ENCODE results near the gene RPL34. TPM values are rescaled to one million over a fixed set of nuclear protein-coding genes. Genes with fewer than 3 reads are reported as not detected.
"Not testable (repeated sequence)": the region's sequence is repeated elsewhere in the genome, so short reads cannot be mapped to it uniquely, and the experiment has no call there.

Gene RPL34
- 569 and 817 TPM in 2 replicates for total RNA-seq

DNA sequence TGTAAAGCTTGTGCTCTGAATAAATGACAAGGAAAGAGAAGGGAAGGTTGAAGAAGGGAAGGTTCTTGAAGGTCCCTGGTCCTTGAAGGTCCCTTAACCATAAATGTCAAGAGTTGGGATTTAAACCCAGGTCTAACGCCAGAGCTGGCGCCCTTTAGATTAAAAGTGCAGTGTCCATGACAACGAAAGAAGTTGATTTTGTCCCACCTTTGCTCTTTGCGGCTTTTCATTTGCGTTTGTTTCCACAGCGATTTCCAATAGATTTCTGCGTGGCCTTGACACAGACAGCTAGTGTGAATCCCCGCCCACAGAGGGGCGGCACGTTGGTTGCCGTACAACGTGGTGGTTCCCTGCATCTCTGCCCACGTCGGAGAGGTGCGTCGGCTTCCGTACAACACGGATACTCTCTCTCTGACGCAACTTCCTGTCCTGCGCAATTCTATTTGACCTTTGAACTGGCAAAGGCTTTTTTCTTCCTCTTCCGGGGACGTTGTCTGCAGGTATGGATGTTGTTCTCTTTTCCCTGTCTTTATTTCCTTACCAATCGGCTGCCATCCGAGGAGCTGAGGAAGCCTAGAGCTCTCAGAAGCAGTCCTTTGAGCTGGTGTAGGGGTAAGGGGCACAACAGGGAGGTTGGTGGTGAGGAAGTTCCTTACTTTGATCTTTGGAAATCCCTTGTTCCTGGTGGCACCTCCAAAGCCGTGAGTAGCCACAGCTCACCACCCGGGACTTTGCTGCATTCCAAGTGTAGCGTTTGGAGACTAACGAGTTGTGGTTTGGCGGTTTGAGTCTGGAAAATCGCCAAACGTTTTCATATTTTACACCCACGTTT lies at the start of gene RPL34:
Gene RPL34, plus strand, starts transcription at position 476 of the 832 bp plus-strand sequence. CDS start 1,384 bp downstream, outside the sequence.
- peak; percentile 99 for DNase-seq (ENCODE audit: low read depth)

DNA sequence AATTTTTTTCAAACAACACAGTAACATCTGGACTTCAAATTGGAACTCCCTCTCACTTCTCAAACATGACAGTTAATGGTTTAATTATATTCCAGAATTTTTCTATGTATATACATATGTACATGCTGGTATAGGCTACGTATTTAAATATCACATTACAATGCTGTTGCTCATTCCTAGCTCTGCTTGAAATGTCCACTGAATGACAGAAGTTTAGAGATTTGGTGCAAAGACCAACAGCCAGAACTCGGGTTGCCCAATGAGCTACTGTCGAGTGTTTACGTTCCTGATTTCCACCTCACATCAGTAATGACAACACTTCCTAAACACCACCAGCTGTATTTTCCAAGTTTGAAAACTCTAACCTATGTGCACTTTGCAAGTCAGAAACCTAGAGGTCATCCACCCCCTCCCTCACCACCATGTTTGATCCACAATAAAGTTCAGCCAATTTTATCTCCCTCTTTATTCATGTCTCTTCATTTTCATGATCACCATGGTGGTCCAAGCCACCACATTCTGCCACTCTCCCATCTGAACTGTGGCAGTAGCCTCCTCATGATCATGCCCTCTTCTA lies 49.3 kb upstream of the RPL34 start:
- DNase-seq (ENCODE audit: low read depth), result no peak

GRCh38 chr4:108574402-108574801 lies 46.0 kb upstream of the RPL34 start:
- no peak for DNase-seq (ENCODE audit: low read depth)

DNA sequence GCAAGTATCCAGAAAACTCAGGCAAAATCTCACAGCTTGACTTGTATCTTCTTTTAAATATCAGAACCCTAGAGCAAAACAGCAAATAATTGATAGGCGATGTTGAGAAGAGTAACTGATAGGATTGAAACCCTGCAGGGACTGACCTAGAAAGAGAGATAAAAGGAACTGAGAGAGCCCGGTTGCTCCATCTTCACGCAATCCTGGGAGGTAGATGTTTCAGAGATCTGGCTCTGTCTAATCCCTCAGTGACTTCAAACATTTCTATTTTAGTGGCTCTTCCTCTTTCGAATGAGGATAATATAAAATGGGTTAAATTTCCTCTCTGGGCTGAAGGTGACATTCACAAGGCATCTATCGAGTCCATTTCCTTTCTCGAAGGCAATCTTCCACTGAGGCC lies 39.3 kb upstream of the RPL34 start:
- DNase-seq (ENCODE audit: low read depth), result no peak

DNA sequence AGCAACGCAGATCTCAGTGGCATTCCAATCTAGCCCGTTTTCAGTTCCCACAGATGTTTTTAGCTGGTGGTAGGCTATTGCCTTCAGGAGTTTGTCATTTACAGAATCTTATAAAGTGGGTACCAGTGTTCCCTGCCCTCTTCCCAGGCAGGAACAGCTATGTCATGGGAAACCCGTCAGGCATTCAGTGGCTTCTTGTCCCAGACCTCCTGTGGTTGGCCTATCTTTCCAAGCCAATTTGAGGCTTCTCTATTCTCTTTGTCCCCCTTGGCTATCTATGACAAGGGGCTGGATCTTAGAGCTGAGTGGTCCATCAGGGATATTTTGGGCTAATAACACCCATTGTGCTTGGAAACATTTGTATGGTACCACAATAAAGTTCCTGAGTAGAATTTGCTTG lies 33.6 kb upstream of the RPL34 start:
- DNase-seq (ENCODE audit: low read depth), result no peak

DNA sequence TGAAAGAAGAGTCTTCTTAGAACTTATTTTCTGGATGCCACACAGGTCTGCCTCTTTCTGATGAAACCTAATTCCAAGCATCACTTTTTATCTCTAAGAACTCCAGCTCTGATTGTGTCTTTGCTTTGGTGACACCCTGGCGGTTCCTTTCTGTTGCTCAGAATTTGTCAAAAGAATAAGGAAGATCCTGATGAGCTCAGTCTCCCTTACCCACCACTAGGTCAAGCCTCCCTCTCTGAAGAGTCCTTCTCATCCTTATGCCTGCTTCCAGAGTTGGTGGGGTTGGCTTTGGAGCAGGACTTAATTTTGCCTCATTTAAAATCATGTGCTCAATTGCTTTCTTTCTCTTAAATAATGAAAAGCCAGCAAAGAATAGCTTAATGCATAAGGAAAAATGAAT lies 31.5 kb upstream of the RPL34 start:
- DNase-seq (ENCODE audit: low read depth), result no peak

GRCh38 chr4:108589961-108590360 lies 30.4 kb upstream of the RPL34 start:
- DNase-seq (ENCODE audit: low read depth), result no peak

DNA sequence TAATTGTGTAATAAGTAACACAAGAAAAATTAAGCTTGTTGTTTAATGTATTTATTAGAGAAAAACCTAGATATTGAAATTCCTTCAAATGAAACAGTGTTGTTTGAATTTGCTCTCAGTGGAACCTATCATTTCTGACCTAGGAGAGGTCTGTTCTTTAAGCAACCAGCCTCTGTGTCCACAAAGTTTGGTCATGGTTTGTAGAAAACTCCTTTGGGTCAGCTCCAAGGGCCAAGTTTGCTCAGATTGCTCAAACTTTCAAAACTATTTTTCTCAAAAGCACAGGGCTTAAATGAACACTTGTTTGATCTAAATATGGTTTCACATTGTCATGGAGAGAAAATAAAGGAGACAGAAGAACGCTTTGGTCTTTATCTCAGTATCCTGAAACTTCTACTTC lies 29.6 kb upstream of the RPL34 start:
- DNase-seq (ENCODE audit: low read depth), result no peak

GRCh38 chr4:108592674-108592986 lies 27.7 kb upstream of the RPL34 start:
- no peak for DNase-seq (ENCODE audit: low read depth)

DNA sequence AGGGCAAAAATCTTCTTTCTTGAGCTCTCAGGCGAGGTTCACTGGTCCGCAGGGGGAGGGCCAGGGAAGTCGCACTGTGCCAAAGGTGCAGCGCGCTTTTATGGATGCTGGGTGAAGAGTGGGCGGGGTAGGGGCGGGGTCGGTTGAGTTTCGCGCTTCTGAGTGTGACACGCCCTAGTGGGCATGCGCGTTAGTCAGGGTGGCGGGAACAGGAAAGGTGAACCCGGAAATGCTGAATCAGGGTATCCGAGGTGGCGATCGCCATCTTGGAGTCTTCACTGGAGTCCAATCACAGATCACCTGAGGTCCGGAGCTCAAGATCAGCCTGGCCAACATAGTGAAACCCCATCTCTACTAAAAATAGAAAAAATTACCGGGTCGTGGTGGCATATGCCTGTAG lies 26.1 kb upstream of the RPL34 start:
- not testable (repeated sequence) for DNase-seq (ENCODE audit: low read depth)

GRCh38 chr4:108596344-108596743 lies 24.0 kb upstream of the RPL34 start:
- no peak for DNase-seq (ENCODE audit: low read depth)

DNA sequence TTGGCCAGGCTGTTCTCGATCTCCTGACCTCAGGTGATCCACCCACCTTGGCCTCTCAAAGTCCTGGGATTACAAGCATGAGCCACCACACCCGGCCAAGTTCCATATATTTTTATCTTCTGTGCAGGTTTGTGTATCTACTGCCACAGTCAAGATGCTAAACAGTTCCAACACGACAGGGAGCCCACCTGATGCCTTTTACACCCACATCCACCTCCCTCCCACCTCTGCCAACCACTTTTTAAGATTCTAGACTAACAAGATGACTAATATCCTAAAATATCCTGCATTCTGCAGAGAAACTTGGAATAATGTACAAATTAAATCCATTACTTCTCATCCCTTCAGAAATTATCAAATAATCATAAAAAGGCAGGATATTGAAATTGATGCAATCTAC lies 19.3 kb upstream of the RPL34 start:
- no peak for DNase-seq (ENCODE audit: low read depth)

- DNase-seq (ENCODE audit: low read depth), result no peak
Observed at GRCh38 chr4:108601532-108601931, 18.8 kb upstream of the RPL34 start.

DNA sequence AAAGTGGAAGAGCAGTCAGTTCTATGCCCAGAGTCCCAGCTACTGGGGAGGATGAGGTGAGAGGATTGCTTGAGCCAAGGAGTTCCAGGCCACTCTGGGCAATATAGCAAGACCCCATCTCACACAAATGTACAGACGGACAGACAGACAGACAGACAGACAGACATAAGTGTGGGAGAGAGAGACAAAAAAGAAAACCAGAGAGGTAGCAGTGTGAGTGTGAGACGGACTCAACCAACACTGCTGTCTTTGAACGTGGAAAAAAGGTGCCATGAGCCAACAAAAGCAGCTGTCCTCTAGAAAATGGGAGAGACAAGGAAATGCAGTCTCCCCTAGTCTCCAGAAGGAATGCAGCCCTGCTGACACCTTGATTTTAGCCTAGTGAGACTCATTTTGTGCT lies 18.2 kb upstream of the RPL34 start:
- no peak for DNase-seq (ENCODE audit: low read depth)

DNA sequence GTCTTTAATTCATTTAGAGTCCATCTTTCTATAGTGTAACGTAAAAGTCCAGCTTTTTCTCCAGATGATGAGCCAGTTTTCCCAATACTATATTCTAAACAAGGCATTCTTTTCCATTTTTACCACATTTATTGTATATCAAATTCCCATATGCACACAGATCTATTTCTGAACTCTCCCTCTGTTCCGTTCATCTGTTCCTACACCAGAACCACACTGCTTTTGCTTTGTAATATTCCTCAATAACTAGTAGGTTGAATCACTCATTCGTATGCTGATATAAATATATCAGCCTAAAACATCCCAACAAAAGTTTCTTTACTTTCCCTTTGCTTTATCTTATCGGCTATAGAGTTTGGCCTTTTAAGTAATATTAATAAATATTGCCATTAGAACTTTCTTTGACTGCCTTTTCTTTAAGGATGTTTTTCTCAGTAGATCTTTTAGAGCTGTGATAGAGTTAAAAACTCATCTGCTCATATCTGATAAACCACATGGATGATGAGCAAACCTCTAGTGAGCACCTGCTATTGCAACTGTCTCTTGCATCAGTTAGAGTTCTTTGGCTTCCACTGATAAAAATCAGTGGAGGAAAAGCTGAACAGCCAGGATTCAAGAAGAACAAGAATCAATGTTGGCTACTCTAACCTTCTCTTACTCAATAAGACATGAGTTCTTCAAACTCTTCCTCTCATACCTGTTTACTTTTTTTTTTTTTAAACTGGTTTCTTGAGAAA lies 13.1 kb upstream of the RPL34 start:
- no peak for DNase-seq (ENCODE audit: low read depth)

DNA sequence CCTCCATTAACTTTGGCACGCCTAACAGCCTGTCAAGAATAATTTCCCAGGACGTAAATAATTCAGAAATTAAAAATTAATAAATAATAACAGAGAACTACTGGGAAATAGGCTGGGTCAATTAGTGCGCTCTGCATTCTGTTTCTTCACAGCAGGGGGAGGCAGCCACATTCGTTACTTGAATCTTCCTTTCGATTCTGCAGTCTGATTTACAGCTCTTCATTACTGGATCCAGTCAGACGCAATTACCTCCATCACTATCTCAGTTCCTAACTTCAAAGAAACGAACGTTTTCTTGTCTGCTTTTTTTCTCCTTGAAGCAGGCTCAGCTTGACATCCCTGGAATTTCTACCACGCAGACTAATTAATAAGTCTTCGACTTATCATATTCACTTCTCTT lies 9.0 kb upstream of the RPL34 start:
- DNase-seq (ENCODE audit: low read depth), result no peak

- no peak for DNase-seq (ENCODE audit: low read depth)
Observed at GRCh38 chr4:108612365-108612764, 8.0 kb upstream of the RPL34 start.

DNA sequence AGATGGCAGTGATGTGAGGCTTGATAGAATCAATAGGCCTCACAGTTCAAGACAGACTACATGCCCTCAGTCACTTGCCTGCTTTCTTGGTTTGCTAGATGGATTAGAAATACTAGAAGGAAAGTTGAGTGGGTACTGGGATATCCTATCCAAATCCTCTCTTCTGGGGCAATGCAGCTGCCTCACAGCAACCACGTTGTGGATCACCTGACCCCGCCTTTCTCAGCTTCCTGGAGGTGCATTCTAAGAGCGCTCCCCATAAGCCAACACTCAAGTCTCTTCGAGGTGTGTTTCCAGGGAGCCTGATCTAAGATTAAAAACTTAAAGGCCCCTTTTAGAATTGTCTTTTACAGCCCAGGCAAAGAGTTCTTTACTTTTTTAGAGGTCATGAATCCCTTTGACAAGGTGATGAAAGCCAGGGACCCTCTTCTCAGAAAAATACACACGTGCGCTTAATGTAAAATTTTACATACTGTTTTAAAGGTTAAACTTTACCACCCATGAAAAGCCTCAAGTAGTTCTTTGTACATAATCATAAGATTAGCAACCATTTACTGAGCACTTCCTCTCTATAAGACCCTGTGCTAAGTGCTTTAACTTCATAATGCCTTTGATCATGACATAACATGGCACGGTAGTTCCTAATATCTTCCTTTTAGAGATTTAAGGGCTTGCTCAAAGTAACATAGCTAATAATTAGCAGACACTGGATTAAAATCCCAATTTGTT lies 840 bp upstream of the RPL34 start:
- no peak for DNase-seq (ENCODE audit: low read depth)

- peak; percentile 18 for DNase-seq (ENCODE audit: low read depth)
Observed at GRCh38 chr4:108620933-108621905, 843 bp downstream of the RPL34 start.

DNA sequence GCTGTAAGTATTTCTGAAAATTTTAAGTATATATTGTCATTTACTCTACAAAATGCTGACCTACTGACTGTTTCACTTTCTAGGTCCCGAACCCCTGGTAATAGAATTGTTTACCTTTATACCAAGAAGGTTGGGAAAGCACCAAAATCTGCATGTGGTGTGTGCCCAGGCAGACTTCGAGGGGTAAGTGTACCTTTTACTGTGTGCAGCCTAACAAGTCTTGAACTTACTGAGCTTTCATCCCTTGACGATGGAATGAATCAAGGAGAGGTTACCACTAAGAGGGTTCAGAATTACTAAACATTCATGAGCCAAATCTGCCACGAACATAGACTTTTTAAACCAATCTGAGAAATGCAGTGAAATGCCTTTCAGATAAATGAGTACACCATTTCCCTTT lies 1.6 kb downstream of the RPL34 start:
- DNase-seq (ENCODE audit: low read depth), result no peak

- no peak for DNase-seq (ENCODE audit: low read depth)
Observed at GRCh38 chr4:108622828-108623227, 2.5 kb downstream of the RPL34 start.
